ENCODE measurements around the gene HAT1. TPM values are rescaled to one million over a fixed set of nuclear protein-coding genes. Genes with fewer than 3 reads are reported as not detected.

Gene HAT1
- total RNA-seq (10 to 100 TPM; 25.0 to 45.5 (median 36.6) TPM), polyA plus RNA-seq (10 to 100 TPM in 1 of 2 donors, 1 to 10 TPM in 1; 6.2 to 40.1 TPM)
- long read RNA-seq, donor 1, transcript HAT1-201 (11 exons, 1,626 nt): major isoform, 29 of 33 reads
- long read RNA-seq, donor 1, partial matches to known transcripts: 3 of 33 reads
- long read RNA-seq, donor 1, other reads (novel, unspliced or antisense): 1 of 33 reads
- long read RNA-seq, donor 2, transcript HAT1-201 (11 exons, 1,626 nt): major isoform, 24 of 36 reads
- long read RNA-seq, donor 2, partial matches to known transcripts: 6 of 36 reads
- long read RNA-seq, donor 2, other reads (novel, unspliced or antisense): 4 of 36 reads
- long read RNA-seq, donor 3, transcript HAT1-201 (11 exons, 1,626 nt): major isoform, 170 of 199 reads
- long read RNA-seq, donor 3, partial matches to known transcripts: 14 of 199 reads
- long read RNA-seq, donor 3, other reads (novel, unspliced or antisense): 13 of 199 reads

GRCh38 chr2:171922230-171923022, at the start of gene HAT1:
Gene HAT1, plus strand, starts transcription at chr2:171922461. Its CDS starts 40 bp downstream, at chr2:171922501.
- intact Hi-C loops (cut with DNase I): loop anchor here in 4 of 10 donors (1.0 to 10.0 kb wide), 3 partner anchors 28 to 182 kb away; partner anchors contain the start of genes SLC25A12 (in 3 of the 4) and DLX2 (in 1 of the 4)
- ATAC-seq (peak; percentile 99 to 100 (median 100)), DNase-seq (peak; percentile 95 to 97)
- 0% methylated on average over 59 to 61 of the region's 61 CpGs for WGBS, 2 donors
- Histone ChIP-seq H3K9me3 (no peaks in the 10 kb centered on the region), H3K4me3 (peak within 1 kb of the TSS; percentile 68 to 94 (median 86)), H3K27me3 (no peaks in the 10 kb centered on the region), H3K27ac (peak within 1 kb of the TSS; percentile 72 to 95 (median 92)), H3K36me3 (peaks cover 0 to 30% (median 4%) of the 10 kb centered on the region in 9 donors), H3K4me1 (peaks cover 7 to 34% (median 24%) of the 10 kb centered on the region in 9 donors)
- no peak for TF ChIP-seq CTCF (IDR thresholded peaks at IDR 0.05)

- intact Hi-C loops (cut with DNase I): no loop called here
- Histone ChIP-seq H3K27ac (no peak overlapping the region), H3K4me3 (no peak overlapping the region), H3K27me3 (no peaks in the 10 kb centered on the region), H3K4me1 (peaks cover 5 to 46% (median 27%) of the 10 kb centered on the region in 9 donors), H3K9me3 (no peaks in the 10 kb centered on the region), H3K36me3 (peaks cover 0 to 19% (median 0%) of the 10 kb centered on the region in 9 donors)
- WGBS, 2 donors: 98 to 100% methylated on average over 1 of the region's 1 CpG
- ATAC-seq (no peak), DNase-seq (no peak)
- no peak for TF ChIP-seq CTCF (IDR thresholded peaks at IDR 0.05)
Observed at GRCh38 chr2:171874517-171874916, 47.7 kb upstream of the HAT1 start.

- H3K27ac ChIP-seq: no peak overlapping the region
- H3K4me3 ChIP-seq: no peak overlapping the region
- H3K4me1 ChIP-seq: peaks cover 5 to 51% (median 27%) of the 10 kb centered on the region in 9 donors
Observed at GRCh38 chr2:171874963-171875362, 47.3 kb upstream of the HAT1 start.

More at GRCh38 chr2:171874963-171875362, 47.3 kb upstream of the HAT1 start:
- intact Hi-C loops (cut with DNase I): no loop called here
- DNase-seq (no peak), ATAC-seq (no peak)
- H3K27me3 ChIP-seq: no peaks in the 10 kb centered on the region
- peaks cover 0 to 19% (median 0%) of the 10 kb centered on the region in 9 donors for H3K36me3 ChIP-seq
- H3K9me3 ChIP-seq: no peaks in the 10 kb centered on the region
- TF ChIP-seq CTCF (IDR thresholded peaks at IDR 0.05): no peak
- 88 to 94% methylated on average over 12 of the region's 12 CpGs for WGBS, 2 donors
